ENCODE measurements around the gene TFCP2. TPM values are rescaled to one million over a fixed set of nuclear protein-coding genes. Genes with fewer than 3 reads are reported as not detected.
A peak's percentile ranks its signal among the peaks of the same experiment; 100 is the strongest.
"Not testable (repeated sequence)": the region's sequence is repeated elsewhere in the genome, so short reads cannot be mapped to it uniquely, and the experiment has no call there.

Gene TFCP2
- total RNA-seq, 1 experiment from 2014 or later: 25.7 TPM

DNA sequence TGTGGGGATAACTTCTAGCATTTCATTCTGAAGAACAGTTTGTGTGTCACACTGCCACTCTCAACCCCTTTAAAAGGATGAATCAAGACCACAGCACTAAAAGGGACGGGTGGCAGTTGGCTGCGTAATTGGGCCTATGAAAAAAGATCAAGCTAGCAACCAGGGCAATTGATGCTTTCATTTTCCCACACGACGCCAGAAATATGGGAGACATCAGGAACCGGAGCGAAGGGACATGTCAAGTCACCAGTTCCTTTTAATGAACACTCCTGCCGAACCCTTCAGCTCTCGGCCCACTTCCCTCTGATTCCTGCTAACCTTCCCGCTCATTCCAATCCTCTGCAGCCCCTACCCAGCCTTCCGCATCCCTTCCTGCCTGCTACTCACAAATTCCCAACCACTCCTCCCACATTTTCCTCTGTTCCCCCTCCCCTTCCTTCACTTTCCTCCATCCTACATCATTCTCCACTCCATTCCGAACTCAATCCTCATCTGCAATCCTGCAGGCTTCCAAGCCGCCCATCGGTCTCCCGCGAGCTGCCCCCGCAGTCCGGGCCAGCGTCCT is 90.3 kb downstream of the TFCP2 start:
- Histone ChIP-seq H3K9me2 (ENCODE audit: insufficient read depth) (no peaks in the 10 kb centered on the region), H3K36me3 (ENCODE audit: low read depth) (no peaks in the 10 kb centered on the region), H3K4me2 (peak overlapping the region; percentile 87), H3K27me3 (ENCODE audit: insufficient read depth, low read depth) (no peaks in the 10 kb centered on the region), H3K4me3 (peak overlapping the region; percentile 84), H4K20me1 (ENCODE audit: insufficient read depth) (0 out of 2 replicates have a peak, but pooled peaks cover 3% of the 10 kb centered on the region), H3K79me2 (ENCODE audit: low read depth) (peaks cover 18% of the 10 kb centered on the region; the same call in 1 of the 2 replicates), H3F3A (ENCODE audit: insufficient read depth, low read depth) (peaks cover 9% of the 10 kb centered on the region; the same call in 1 of the 2 replicates), H3K4me1 (replicated peaks; ENCODE audit: insufficient read depth) (peaks cover 8% of the 10 kb centered on the region), H2AFZ (peak overlapping the region; percentile 88), H3K9me3 (ENCODE audit: insufficient read depth, low read depth) (no peaks in the 10 kb centered on the region), H3K27ac (peak overlapping the region; percentile 26)
- ChIA-PET POLR2A (ENCODE audit: unreplicated experiment) (interaction anchor here (0.5 to 1.0 kb wide), 5 partner anchors 9 to 828 kb away, joined by 5 to 8 read pairs (median 7); no protein-coding TSS in a partner anchor), CTCF (interaction anchor here (0.6 kb wide), 1 partner anchor 995 kb away, joined by 4 read pairs; no protein-coding TSS in a partner anchor)
- no peak for TF ChIP-seq EZH2 (IDR thresholded peaks at IDR 0.05; ENCODE audit: low read depth)
- TF ChIP-seq, protein P1, sequence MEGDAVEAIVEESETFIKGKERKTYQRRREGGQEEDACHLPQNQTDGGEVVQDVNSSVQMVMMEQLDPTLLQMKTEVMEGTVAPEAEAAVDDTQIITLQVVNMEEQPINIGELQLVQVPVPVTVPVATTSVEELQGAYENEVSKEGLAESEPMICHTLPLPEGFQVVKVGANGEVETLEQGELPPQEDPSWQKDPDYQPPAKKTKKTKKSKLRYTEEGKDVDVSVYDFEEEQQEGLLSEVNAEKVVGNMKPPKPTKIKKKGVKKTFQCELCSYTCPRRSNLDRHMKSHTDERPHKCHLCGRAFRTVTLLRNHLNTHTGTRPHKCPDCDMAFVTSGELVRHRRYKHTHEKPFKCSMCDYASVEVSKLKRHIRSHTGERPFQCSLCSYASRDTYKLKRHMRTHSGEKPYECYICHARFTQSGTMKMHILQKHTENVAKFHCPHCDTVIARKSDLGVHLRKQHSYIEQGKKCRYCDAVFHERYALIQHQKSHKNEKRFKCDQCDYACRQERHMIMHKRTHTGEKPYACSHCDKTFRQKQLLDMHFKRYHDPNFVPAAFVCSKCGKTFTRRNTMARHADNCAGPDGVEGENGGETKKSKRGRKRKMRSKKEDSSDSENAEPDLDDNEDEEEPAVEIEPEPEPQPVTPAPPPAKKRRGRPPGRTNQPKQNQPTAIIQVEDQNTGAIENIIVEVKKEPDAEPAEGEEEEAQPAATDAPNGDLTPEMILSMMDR (conservative IDR thresholded peaks at IDR 0.05): no peak
- DNase-seq: peak in 1 of 2 experiments; percentile 12
- intact Hi-C loops (cut with micrococcal nuclease; ENCODE audit: unreplicated experiment): loop anchor here (2.0 to 10.0 kb wide), 2 partner anchors 34 to 262 kb away; partner anchors contain the start of genes CELA1 and LETMD1
- BruUV-seq (replicated peaks): no TSS peak

DNA sequence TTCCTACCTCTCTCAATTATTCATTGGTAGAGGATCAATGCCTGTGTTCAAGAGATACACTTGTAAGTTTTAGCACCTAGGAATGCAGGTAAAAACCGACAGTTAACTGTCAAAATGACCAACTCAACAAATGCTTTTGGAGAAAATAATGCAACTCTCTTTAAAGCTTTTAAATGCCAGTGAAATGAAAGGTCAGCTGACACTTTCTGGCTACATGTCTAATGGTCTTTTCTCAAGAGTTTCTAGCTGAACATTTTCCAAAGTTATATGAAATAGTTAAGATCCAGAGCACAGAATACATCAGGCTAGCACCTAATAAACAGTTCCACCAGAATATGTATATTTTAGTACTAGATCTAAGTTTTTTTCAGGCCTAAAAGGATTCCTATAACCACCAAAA is 91.5 kb downstream of the TFCP2 start:
- DNase-seq: no peak
- 0 out of 2 replicates have a peak, but pooled peaks cover 3% of the 10 kb centered on the region for H4K20me1 ChIP-seq (ENCODE audit: insufficient read depth)
- no TSS peak for BruUV-seq (replicated peaks)
- ChIA-PET POLR2A (ENCODE audit: unreplicated experiment) (interaction anchor here (0.6 kb wide), 1 partner anchor 93 kb away, joined by 10 read pairs; no protein-coding TSS in a partner anchor), CTCF (no interaction called here)
- intact Hi-C loops (cut with micrococcal nuclease; ENCODE audit: unreplicated experiment): loop anchor here (10.0 kb wide), 1 partner anchor 263 kb away; the partner anchor contains the start of gene CELA1
- H3K27me3 ChIP-seq (ENCODE audit: insufficient read depth, low read depth): no peaks in the 10 kb centered on the region
- no peak overlapping the region for H2AFZ ChIP-seq
- no peak overlapping the region for H3K27ac ChIP-seq
- H3K4me2 ChIP-seq: peak overlapping the region; percentile 87; the same call in 1 of the 2 replicates
- H3K79me2 ChIP-seq (ENCODE audit: low read depth): peaks cover 25% of the 10 kb centered on the region; the same call in 1 of the 2 replicates
- H3K4me3 ChIP-seq: no peak overlapping the region
- H3K4me1 ChIP-seq (replicated peaks; ENCODE audit: insufficient read depth): peaks cover 8% of the 10 kb centered on the region
- TF ChIP-seq, protein P1 (conservative IDR thresholded peaks at IDR 0.05): no peak
- no peak for TF ChIP-seq EZH2 (IDR thresholded peaks at IDR 0.05; ENCODE audit: low read depth)
- H3K9me3 ChIP-seq (ENCODE audit: insufficient read depth, low read depth): no peaks in the 10 kb centered on the region
- H3K9me2 ChIP-seq (ENCODE audit: insufficient read depth): no peaks in the 10 kb centered on the region
- no peaks in the 10 kb centered on the region for H3K36me3 ChIP-seq (ENCODE audit: low read depth)
- H3F3A ChIP-seq (ENCODE audit: insufficient read depth, low read depth): peaks cover 9% of the 10 kb centered on the region; the same call in 1 of the 2 replicates

DNA sequence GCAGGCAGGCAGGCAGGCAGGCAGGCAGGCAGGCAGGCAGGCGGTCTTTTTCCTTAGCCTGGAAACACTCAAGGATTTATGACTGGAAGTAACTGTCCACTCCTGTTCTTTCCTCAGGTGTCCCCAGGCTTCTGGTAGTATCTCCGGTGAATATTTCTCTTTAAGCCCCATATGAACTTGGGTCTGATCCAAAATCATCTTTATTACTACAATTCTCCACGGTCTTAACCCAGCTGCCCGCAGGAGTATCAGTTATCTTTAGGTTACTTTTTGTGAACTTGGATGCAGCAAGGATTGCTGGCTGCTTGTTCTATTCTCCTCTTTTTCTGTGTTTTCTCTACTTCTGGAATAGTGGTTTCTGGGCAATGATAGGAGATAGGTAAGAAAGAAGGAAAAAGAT is 92.8 kb downstream of the TFCP2 start:
- intact Hi-C loops (cut with micrococcal nuclease; ENCODE audit: unreplicated experiment): loop anchor here (10.0 kb wide), 1 partner anchor 265 kb away; the partner anchor contains the start of gene CELA1
- Histone ChIP-seq H3K27me3 (ENCODE audit: insufficient read depth, low read depth) (no peaks in the 10 kb centered on the region), H3K36me3 (ENCODE audit: low read depth) (no peaks in the 10 kb centered on the region), H4K20me1 (ENCODE audit: insufficient read depth) (0 out of 2 replicates have a peak, but pooled peaks cover 3% of the 10 kb centered on the region), H3K4me1 (replicated peaks; ENCODE audit: insufficient read depth) (peaks cover 8% of the 10 kb centered on the region), H3K9me3 (ENCODE audit: insufficient read depth, low read depth) (no peaks in the 10 kb centered on the region), H3K79me2 (ENCODE audit: low read depth) (peaks cover 25% of the 10 kb centered on the region; the same call in 1 of the 2 replicates), H3K9me2 (ENCODE audit: insufficient read depth) (no peaks in the 10 kb centered on the region), H3K27ac (no peak overlapping the region), H2AFZ (no peak overlapping the region), H3K4me2 (no peak overlapping the region), H3K4me3 (no peak overlapping the region), H3F3A (ENCODE audit: insufficient read depth, low read depth) (peaks cover 6% of the 10 kb centered on the region; the same call in 1 of the 2 replicates)
- DNase-seq: no peak
- CTCF ChIA-PET: interaction anchor here (0.7 kb wide), 1 partner anchor 92 kb away, joined by 16 read pairs; no protein-coding TSS in a partner anchor
- no TSS peak for BruUV-seq (replicated peaks)
- POLR2A ChIA-PET (ENCODE audit: unreplicated experiment): interaction anchor here (0.7 to 1.0 kb wide), 2 partner anchors 9 to 291 kb away, joined by 5 to 6 read pairs; no protein-coding TSS in a partner anchor
- TF ChIP-seq, protein P1 (conservative IDR thresholded peaks at IDR 0.05): no peak
- TF ChIP-seq EZH2 (IDR thresholded peaks at IDR 0.05; ENCODE audit: low read depth): no peak

DNA sequence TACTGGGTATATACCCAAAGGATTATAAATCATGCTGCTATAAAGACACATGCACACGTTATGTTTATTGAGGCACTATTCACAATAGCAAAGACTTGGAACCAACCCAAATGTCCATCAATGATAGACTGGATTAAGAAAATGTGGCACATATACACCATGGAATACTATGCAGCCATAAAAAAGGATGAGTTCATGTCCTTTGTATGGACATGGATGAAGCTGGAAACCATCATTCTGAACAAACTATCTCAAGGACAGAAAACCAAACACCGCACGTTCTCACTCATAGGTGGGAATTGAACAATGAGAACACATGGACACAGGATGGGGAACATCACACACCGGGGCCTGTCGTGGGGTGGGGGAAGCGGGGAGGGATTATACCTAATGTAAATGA is 94.1 kb downstream of the TFCP2 start:
- H3K36me3 ChIP-seq (ENCODE audit: low read depth); H3K27ac ChIP-seq; H2AFZ ChIP-seq; CTCF ChIA-PET; BruUV-seq (replicated peaks); POLR2A ChIA-PET (ENCODE audit: unreplicated experiment); H3K9me2 ChIP-seq (ENCODE audit: insufficient read depth); DNase-seq; H3K9me3 ChIP-seq (ENCODE audit: insufficient read depth, low read depth); H3K4me1 ChIP-seq (replicated peaks; ENCODE audit: insufficient read depth); intact Hi-C loops (cut with micrococcal nuclease; ENCODE audit: unreplicated experiment); H3K4me2 ChIP-seq; H3K4me3 ChIP-seq; H3F3A ChIP-seq (ENCODE audit: insufficient read depth, low read depth); H3K27me3 ChIP-seq (ENCODE audit: insufficient read depth, low read depth); H4K20me1 ChIP-seq (ENCODE audit: insufficient read depth): not testable (repeated sequence)
- H3K79me2 ChIP-seq (ENCODE audit: low read depth): peaks cover 25% of the 10 kb centered on the region; the same call in 1 of the 2 replicates

DNA sequence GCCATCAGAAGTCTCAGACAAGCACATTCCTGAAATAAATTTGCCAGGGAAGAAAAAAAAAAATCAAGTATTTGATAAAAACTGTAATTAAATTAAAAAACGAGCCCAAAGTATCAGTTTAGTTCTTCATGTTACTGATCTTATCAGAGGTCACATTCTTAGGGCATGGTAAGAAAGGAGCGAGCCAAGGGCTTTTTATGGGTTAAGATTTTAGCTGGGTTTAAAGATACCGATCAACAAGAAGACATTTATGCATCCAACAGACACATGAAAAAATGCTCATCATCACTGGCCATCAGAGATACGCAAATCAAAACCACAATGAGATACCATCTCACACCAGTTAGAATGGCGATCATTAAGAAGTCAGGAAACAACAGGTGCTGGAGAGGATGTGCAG is 94.6 kb downstream of the TFCP2 start:
- H3K4me1 ChIP-seq (replicated peaks; ENCODE audit: insufficient read depth); POLR2A ChIA-PET (ENCODE audit: unreplicated experiment); H2AFZ ChIP-seq; H3K4me3 ChIP-seq; H3K9me3 ChIP-seq (ENCODE audit: insufficient read depth, low read depth); intact Hi-C loops (cut with micrococcal nuclease; ENCODE audit: unreplicated experiment); H3K36me3 ChIP-seq (ENCODE audit: low read depth); H3K27ac ChIP-seq; H3K4me2 ChIP-seq; DNase-seq; H3K9me2 ChIP-seq (ENCODE audit: insufficient read depth); CTCF ChIA-PET; H4K20me1 ChIP-seq (ENCODE audit: insufficient read depth); H3F3A ChIP-seq (ENCODE audit: insufficient read depth, low read depth); H3K27me3 ChIP-seq (ENCODE audit: insufficient read depth, low read depth); BruUV-seq (replicated peaks): not testable (repeated sequence)
- peaks cover 25% of the 10 kb centered on the region; the same call in 1 of the 2 replicates for H3K79me2 ChIP-seq (ENCODE audit: low read depth)
